AML-193 (cell line): ENCODE results near the gene TRMT61A.

Experiments
- DNase-seq, 2 experiments: peaks; one replicate each; lab custom pipeline; 2025; lab: John Stamatoyannopoulos, UW

TRMT61A gene

GRCh38 chr14:103528587-103529382 lies at the start of gene TRMT61A:
Gene TRMT61A, plus strand, starts transcription at chr14:103529196. Its CDS starts 783 bp downstream, at chr14:103529979.
- peak; percentile 66 to 68 for DNase-seq

GRCh38 chr14:103480595-103480994 lies 48.4 kb upstream of the TRMT61A start:
- DNase-seq: no peak

- no peak for DNase-seq
These were observed 45.4 kb upstream of the TRMT61A start for GRCh38 chr14:103483600-103483999.

- DNase-seq: no peak
These were observed 43.5 kb upstream of the TRMT61A start for GRCh38 chr14:103485504-103485903.

- DNase-seq: no peak
These were observed 40.9 kb upstream of the TRMT61A start for GRCh38 chr14:103488071-103488470.

- no peak for DNase-seq
These were observed 40.0 kb upstream of the TRMT61A start for GRCh38 chr14:103488960-103489359.

- DNase-seq: no peak
These were observed 39.4 kb upstream of the TRMT61A start for GRCh38 chr14:103489621-103490020.

DNA sequence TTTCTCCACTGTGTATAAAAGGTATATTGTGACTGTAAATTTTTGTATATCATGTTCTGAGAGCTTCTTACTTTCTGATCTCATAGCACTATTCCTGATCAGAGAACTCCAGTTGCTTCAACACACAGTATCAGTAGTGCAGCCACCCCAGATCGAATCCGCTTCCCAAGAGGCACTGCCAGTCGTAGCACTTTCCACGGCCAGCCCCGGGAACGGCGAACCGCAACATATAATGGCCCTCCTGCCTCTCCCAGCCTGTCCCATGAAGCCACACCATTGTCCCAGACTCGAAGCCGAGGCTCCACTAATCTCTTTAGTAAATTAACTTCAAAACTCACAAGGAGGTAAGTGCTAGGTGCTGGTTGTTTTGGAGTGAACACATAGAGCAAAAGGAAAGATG lies 37.3 kb upstream of the TRMT61A start:
- DNase-seq: no peak

DNA sequence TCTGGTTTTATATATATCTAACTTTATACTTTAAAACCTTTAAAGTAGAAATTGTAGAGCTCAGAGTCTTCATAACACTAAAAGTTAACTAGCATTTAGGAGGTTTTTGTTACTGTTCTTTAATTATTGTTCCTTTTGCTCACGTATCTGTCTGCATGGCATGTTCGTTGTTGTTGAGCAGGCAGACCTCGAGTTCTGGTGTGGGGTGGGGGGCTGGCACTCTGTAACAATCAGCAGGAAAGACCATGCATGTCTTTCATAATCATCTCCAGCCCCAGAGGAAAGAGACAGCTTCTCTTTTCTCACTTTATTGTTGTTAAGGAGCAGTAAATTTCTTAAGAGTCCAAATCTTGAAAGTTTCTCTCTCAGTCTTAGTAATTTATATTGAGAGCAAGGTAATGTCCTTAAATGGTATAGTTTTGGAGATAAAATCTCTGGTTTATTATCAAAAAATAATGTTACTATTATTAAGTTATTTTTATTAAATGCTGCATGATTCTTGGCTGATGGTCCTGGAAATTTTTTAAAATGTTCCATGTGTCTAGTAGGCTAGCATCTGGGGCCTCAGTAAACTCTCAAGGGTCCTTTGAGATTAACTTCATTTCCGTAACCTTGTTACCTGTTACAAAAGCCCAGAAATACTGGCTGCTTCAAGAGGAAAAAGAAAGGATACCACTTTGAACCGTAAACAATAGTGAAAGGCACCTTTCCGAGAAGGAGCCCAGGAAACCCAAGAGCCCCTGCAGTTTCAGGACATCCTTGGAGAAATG lies 36.7 kb upstream of the TRMT61A start:
- no peak for DNase-seq

- DNase-seq: no peak
These were observed 33.1 kb upstream of the TRMT61A start for GRCh38 chr14:103495854-103496253.

DNA sequence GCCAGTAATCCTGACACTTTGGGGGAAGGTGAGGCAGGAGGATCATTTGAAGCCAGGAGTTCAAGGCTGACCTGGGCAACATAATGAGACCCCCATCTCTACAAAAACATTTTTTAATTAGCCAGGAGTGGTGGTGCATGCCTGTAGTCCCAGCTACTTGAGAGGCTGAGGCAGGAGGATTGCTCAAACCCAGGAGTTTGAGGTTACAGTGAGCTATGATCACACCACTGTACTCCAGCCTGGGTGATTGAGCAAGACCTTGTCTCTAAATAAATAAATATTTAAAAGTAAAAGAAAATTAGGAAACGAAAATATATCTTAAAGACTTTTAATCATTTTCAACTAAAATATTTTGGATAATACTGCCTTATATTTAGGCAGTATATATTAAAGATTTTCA lies 32.2 kb upstream of the TRMT61A start:
- DNase-seq: no peak

DNA sequence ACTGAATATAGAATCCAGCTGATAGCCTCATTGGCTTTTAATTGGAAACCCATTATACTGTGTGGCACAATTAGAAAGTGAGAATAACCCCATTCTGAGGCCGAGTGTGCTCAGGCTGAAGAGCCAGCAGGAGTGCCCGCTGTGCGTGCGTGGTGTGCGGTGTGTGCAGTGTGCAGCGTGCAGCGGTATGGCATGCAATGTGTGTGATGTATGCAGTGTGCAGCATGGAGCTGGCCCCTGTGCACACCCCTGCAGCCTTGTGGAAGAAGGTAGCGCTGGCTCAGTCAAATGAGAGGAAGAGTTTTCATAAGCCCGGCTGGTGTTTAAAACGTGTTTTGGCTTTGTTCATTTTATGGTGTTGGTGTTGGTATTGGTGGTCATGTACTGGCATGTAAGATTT lies 29.3 kb upstream of the TRMT61A start:
- DNase-seq: no peak

- peak; percentile 49 to 53 for DNase-seq
These were observed 28.6 kb upstream of the TRMT61A start for GRCh38 chr14:103500148-103500990.

GRCh38 chr14:103501041-103501870 lies 27.7 kb upstream of the TRMT61A start:
- DNase-seq: no peak

GRCh38 chr14:103501921-103502669 lies 26.9 kb upstream of the TRMT61A start:
- no peak for DNase-seq

- no peak for DNase-seq
These were observed 26.1 kb upstream of the TRMT61A start for GRCh38 chr14:103502877-103503276.

DNA sequence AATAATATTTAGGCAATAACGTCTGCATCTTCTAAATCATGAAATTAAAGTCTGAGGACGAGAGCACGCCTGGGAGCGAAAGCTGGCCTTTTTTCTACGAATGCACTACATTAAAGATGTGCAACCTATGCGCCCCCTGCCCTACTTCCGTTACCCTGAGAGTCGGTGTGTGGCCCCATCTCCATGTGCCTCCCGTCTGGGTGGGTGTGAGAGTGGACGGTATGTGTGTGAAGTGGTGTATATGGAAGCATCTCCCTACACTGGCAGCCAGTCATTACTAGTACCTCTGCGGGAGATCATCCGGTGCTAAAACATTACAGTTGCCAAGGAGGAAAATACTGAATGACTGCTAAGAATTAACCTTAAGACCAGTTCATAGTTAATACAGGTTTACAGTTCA lies 25.7 kb upstream of the TRMT61A start:
- DNase-seq: no peak

DNA sequence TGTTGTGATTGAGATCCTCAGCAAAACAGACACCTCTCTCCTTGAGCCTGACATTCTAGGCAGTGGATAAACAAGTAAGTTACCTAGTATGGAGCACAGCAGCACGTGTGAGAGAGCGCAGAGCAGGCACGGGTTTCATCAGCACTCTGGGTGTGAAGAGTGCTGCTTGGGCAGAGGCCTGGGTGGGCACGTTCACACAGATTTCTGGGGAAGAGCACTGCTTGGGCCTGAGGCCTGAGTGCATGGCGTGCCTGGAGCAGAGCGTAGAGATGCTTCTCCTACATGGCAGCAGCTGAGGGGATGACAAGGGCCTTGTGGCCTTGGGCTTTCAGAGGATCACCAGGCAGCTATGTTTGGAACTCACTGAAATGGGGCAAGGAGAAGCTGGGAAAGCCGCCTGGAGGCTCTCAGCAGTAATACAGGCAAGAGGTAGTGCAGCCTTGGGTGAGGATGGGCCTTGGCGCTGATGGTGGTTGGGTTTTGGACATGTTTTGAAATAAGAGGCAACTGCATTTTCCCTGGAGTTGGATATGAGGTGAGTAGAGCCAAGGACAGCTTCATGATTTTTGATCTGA lies 23.9 kb upstream of the TRMT61A start:
- DNase-seq: no peak

GRCh38 chr14:103507751-103508150 lies 21.2 kb upstream of the TRMT61A start:
- no peak for DNase-seq
